LHCN-M2 (cell line): ENCODE data around the gene FMO3. TPM values are rescaled to one million over a fixed set of nuclear protein-coding genes. Genes with fewer than 3 reads are reported as not detected.

Experiments
- DNase-seq: peaks from one replicate; pipeline ENCODE4 v3.0.0-alpha.2; 2012; ENCODE audit warnings: low read depth
- total RNA-seq: library from RNA; depleted of rRNA; stranded (reverse); fragments of >200 nt; gene quantifications from 2 replicates; pipeline ENCODE4 v1.2.3, GENCODE V29; 2014; rRNA removed

Gene FMO3
- total RNA-seq, 1 experiment from 2014 or later = not detected

DNA sequence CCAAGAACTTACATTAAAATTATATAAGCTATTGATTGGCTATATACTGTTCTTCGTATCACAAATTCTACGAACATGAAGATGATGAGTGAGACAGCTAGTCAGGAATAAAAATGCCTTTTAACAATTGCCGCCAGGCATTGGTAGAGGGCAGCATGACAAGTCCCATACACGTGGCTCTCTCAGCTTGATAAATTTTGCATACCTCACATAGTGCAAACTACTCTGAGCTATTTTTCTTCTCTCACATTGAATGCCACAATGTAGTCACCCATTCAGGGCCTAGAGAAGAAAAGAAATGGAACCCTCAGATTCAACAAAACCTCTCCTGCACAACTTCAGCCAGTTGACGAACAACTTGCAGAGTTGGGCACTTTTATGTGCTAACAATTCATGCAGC, 67.4 kb downstream of the FMO3 start:
- no peak for DNase-seq

- DNase-seq = no peak
Measured at GRCh38 chr1:171158551-171158950, 67.8 kb downstream of the FMO3 start.

DNA sequence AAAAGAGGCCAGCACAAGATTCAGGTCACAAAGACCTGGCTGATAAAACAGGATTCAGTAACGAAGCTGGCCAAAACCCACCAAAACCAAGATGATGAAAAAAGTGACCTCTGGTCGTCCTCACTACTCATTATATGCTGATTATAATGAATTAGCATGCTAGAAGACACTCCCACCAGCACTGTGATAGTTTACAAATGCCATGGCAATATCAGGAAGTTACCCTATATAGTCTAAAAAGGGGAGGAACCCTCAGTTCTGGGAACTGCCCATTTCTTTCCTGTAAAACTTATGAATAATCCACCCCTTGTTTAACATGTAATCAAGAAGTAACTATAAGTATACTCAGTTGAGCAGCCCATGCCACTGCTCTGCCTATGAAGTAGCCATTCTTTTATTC, 68.4 kb downstream of the FMO3 start:
- DNase-seq = no peak

DNA sequence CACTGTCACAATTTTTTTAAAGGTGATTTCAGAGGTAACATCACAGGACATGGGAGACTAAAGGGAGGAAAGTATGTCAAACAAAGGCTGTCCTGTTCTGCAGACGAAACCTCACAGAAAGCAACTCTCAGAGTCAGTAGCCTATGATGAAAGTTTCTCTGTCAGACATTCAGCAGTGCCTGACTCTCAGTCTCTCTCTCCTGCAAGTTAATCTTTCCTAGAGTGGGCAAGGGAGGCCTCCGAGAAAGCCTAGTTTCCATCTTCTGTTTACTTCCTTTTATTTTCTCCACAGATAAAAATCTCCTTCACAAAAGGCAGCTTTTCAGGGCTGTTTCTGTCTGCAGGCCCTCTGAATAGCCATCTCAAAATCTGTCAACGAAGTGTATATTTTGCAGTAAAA, 69.5 kb downstream of the FMO3 start:
- DNase-seq = no peak

DNA sequence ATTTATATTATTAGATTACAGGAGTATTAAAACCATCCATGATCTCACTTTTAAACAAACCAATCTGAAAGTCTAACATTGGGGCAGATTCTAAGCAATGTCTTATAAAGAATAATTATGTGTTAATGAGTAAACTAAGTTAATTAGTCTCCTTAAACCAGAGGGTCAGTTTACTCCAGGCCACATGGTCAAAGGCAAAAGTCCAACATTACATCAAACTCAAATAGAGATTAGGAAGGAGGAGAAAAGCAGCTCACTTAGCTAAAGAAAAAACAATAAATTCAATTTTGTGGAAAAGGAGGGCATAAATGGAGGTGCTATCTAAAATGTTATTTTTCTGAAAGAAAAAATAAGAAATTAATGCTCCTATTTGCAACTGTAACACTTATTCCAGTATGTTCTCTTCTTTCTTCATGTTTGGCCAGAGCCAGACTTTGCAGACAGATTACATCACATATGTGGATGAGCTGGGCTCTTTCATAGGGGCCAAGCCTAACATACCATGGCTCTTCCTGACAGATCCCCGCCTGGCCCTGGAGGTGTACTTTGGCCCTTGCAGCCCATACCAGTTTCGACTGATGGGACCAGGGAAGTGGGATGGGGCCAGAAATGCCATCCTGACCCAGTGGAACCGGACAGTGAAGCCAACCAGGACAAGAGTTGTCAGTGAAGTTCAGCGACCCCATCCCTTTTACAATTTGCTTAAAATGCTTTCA, 70.1 kb downstream of the FMO3 start:
- no peak for DNase-seq

DNA sequence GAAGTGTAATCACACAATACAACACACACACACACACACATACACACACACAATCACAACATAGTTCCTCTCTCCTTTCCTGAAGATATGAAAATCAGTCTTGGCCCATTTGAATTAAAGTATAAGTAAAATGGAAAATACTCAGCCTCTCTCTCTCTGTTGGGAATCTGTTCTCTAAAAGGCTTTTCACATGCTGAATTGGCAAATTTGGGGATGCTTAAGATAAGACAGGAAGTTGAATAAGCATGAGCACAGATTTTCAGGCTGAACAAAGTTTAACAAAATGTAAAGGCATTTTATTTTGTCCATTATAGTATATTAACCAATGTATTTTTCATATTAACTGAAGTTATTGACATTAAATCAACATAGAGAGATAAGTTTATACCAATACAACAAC, 70.7 kb downstream of the FMO3 start:
- DNase-seq = no peak

GRCh38 chr1:171166361-171166760, 75.7 kb downstream of the FMO3 start:
- no peak for DNase-seq

Other genes with a start within 250 kb of the FMO3 start
- not detected in 2 replicates for gene MROH9, start 155.4 kb upstream of the FMO3 start, total RNA-seq
- gene FMO2, start 94.4 kb downstream of the FMO3 start, total RNA-seq = not detected in 2 replicates
- not detected in 2 replicates for gene FMO1, start 157.6 kb downstream of the FMO3 start, total RNA-seq
- 2.6 and 2.8 TPM in 2 replicates for gene FMO4, start 223.3 kb downstream of the FMO3 start, total RNA-seq